ENCODE measurements around the gene ADAMTSL5. TPM values are rescaled to one million over a fixed set of nuclear protein-coding genes. Genes with fewer than 3 reads are reported as not detected.
A peak's percentile ranks its signal among the peaks of the same experiment; 100 is the strongest.
"Not testable (repeated sequence)": the region's sequence is repeated elsewhere in the genome, so short reads cannot be mapped to it uniquely, and the experiment has no call there.

Gene ADAMTSL5
- polyA plus RNA-seq, 3 donors from 2014 or later, result 0.43 TPM; not detected in 2

GRCh38 chr19:1503925-1504773 is 8.7 kb downstream of the ADAMTSL5 start:
- Mint-ChIP-seq H3K36me3 (no peaks in the 10 kb centered on the region), H3K9me3 (peaks cover 0 to 3% (median 0%) of the 10 kb centered on the region in 6 donors), H3K4me1 (peaks cover 11 to 13% of the 10 kb centered on the region in 2 donors), H3K27ac (no peak overlapping the region), H3K4me3 (peak overlapping the region in 1 of 5 donors; percentile 13), H3K27me3 (ENCODE audit: low read depth in 3 of 3) (peaks cover 6 to 8% (median 8%) of the 10 kb centered on the region in 3 donors)
- no peak for DNase-seq

DNA sequence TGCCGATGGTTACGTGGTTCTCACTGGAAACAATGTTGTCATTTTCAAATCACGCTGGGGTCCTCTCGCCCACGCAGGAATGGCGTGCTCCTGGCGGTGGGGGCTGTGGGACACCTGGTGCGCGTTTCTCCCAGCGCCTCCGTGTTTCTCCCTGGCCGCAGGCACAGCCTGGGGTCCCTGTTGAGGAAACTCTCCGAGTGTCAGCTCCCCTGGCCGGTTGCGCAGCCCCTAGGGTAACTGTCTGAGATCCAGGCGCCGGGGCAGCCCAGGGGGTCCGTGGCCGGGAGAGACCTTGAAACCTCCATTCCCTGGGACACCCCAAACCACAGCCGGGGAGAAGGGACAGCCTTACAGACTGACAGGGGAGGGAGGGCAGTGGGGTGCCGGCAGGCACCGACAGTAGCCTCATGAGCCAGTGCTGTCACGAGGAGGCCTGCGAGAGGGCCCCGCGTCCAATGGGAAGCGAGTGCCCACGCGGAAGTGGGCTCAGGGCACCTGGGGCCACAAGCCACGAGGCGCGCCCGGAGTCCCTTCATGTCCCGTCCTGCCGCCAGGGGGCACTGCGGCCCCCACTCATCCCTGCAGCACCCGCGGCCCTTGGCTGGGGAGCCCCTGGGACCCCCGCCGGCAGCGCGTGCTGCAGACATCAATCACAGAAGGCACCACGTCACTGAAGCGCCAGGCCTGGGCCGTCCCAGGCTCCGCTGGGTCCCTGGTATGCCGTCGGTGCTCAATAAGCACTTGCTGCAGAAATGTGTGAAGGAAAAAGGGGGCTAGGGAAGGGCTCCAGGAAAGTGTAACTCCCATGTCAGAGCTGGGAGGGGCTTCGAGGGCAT is 9.5 kb downstream of the ADAMTSL5 start:
- H3K27me3 Mint-ChIP-seq (ENCODE audit: low read depth in 3 of 3), result peaks cover 6 to 8% (median 8%) of the 10 kb centered on the region in 3 donors
- DNase-seq, result peak; percentile 45 to 55 (median 46)
- no peak overlapping the region for H3K27ac Mint-ChIP-seq
- peaks cover 7 to 10% of the 10 kb centered on the region in 2 donors for H3K4me1 Mint-ChIP-seq
- H3K36me3 Mint-ChIP-seq, result no peaks in the 10 kb centered on the region
- H3K4me3 Mint-ChIP-seq, result no peak overlapping the region
- no peaks in the 10 kb centered on the region for H3K9me3 Mint-ChIP-seq

GRCh38 chr19:1502433-1503088 is 10.3 kb downstream of the ADAMTSL5 start:
- Mint-ChIP-seq H3K4me1 (peaks cover 3 to 5% of the 10 kb centered on the region in 2 donors), H3K4me3 (no peak overlapping the region), H3K9me3 (no peaks in the 10 kb centered on the region), H3K27me3 (ENCODE audit: low read depth in 3 of 3) (peaks cover 3 to 6% (median 5%) of the 10 kb centered on the region in 3 donors), H3K27ac (no peak overlapping the region), H3K36me3 (no peaks in the 10 kb centered on the region)
- no peak for DNase-seq

GRCh38 chr19:1501200-1501595 is 11.6 kb downstream of the ADAMTSL5 start:
- Mint-ChIP-seq H3K4me3 (no peak overlapping the region), H3K4me1 (peaks cover 0 to 4% of the 10 kb centered on the region in 2 donors), H3K27ac (no peak overlapping the region), H3K9me3 (no peaks in the 10 kb centered on the region), H3K27me3 (ENCODE audit: low read depth in 3 of 3) (peaks cover 2 to 5% (median 5%) of the 10 kb centered on the region in 3 donors), H3K36me3 (no peaks in the 10 kb centered on the region)
- DNase-seq, result no peak

DNA sequence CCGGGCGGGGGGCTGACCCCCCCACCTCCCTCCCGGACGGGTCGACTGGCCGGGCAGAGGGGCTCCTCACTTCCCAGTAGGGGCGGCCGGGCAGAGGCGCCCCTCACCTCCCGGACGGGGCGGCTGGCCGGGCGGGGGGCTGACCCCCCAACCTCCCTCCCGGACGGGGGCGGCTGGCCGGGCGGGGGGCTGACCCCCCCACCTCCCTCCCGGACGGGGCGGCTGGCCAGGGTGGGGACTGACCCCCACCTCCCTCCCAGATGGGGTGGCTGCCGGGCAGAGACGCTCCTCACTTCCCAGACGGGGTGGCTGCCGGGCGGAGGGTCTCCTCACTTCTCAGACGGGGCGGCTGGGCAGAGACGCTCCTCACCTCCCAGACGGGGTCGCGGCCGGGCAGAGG is 13.6 kb downstream of the ADAMTSL5 start:
- H3K27ac Mint-ChIP-seq; H3K4me3 Mint-ChIP-seq; H3K27me3 Mint-ChIP-seq (ENCODE audit: low read depth in 3 of 3); H3K9me3 Mint-ChIP-seq; DNase-seq; H3K36me3 Mint-ChIP-seq; H3K4me1 Mint-ChIP-seq: not testable (repeated sequence)

GRCh38 chr19:1497578-1498235 is 15.1 kb downstream of the ADAMTSL5 start:
- Mint-ChIP-seq H3K27me3 (ENCODE audit: low read depth in 3 of 3) (peaks cover 0 to 5% (median under 1%) of the 10 kb centered on the region in 3 donors), H3K36me3 (no peaks in the 10 kb centered on the region), H3K4me3 (no peak overlapping the region), H3K9me3 (no peaks in the 10 kb centered on the region), H3K4me1 (no peaks in the 10 kb centered on the region), H3K27ac (no peak overlapping the region)
- no peak for DNase-seq

DNA sequence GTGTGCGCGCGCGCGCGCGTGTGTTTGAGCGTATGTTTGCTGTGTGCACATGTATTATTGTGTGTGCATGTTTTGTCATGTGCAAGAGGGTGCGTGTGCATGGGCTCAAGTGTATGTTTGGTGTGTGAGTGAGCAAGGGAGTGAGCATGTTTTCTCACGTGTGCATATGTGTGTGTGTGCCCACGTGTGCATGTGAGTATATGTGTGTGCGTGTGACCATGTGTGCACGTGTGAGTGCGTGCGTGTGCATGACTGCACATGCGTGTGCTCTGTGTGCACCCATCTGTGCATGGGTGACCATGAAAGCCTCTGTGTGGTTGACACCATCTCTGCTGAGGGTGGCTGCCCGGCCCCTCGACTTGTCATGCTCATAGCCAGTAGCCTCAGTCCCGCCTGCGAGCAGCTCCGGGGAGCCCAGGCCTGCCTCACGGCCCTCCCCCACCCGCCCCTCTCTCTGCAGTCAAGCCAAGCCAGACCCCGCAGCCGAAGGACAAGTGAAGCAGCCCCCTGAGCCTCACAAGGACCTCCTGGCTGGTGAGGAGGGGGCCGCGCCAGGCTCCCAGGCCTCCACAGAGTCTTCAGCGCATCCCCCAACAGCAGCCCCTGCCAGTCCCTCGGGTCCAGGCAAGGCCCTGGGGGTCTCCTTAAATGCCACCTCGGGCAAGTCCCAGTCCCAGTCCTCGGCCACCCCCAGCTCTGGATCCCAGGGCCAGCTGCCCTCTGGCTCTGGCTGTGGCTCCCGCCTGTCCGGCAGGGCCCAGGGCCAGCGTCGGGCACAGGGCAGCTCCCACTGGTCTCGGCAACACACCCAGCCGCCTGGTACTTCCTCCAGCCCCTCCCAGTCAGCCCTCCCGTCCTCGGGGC is 15.9 kb downstream of the ADAMTSL5 start:
- peaks cover 0 to 5% (median 0%) of the 10 kb centered on the region in 3 donors for H3K27me3 Mint-ChIP-seq (ENCODE audit: low read depth in 3 of 3)
- no peak overlapping the region for H3K4me3 Mint-ChIP-seq
- H3K4me1 Mint-ChIP-seq, result peaks cover under 1% of the 10 kb centered on the region in 2 donors
- no peaks in the 10 kb centered on the region for H3K36me3 Mint-ChIP-seq
- no peak for DNase-seq
- H3K9me3 Mint-ChIP-seq, result no peaks in the 10 kb centered on the region
- no peak overlapping the region for H3K27ac Mint-ChIP-seq

DNA sequence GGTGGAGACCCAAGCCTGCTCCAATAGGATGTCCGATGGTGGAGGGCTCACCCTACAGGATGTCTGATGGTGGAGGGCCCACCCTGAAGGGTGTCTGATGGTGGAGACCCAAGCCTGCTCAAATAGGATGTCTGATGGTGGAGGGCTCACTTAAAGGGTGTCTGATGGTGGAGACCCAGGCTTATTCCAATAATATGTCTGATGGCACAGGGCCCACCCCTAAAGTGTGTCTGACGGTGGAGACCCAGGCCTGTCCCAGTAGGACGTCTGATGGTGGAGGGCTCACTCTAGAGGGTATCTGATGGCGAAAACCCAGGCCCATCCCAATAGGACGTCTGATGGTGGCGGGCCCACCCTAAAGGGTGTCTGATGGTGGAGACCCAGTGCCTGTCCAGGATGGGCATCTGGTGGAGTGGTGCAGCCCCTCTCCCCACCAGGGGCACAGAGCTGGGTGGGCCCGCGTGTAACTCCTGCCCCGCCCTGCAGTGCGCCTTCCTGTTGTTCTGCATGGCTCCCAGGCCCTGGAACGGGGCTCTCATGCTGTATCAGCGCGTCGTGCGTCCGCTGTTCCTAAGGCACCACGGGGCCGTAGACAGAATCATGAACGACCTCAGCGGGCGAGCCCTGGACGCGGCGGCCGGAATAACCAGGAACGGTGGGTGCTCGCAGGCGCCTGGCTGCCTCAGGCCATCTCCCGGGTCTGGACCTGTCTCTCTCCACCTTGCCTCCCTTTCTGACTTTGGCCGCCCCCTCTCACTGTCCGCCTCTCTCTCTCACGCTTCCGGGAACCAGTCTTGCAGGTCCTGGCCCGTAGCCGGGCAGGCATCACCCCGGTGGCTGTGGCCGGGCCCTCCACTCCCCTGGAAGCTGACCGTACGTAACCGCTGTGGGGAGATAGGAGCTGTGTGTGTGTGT is 16.8 kb downstream of the ADAMTSL5 start:
- DNase-seq, result no peak
- H3K36me3 Mint-ChIP-seq, result no peaks in the 10 kb centered on the region
- H3K27ac Mint-ChIP-seq, result no peak overlapping the region
- H3K27me3 Mint-ChIP-seq (ENCODE audit: low read depth in 3 of 3), result peaks cover 0 to 6% (median 0%) of the 10 kb centered on the region in 3 donors
- H3K9me3 Mint-ChIP-seq, result no peaks in the 10 kb centered on the region
- peaks cover 4 to 6% of the 10 kb centered on the region in 2 donors for H3K4me1 Mint-ChIP-seq
- no peak overlapping the region for H3K4me3 Mint-ChIP-seq

GRCh38 chr19:1495051-1495798 is 17.6 kb downstream of the ADAMTSL5 start:
- DNase-seq, result no peak
- no peak overlapping the region for H3K4me3 Mint-ChIP-seq
- peaks cover 6 to 9% (median 6%) of the 10 kb centered on the region in 3 donors for H3K27me3 Mint-ChIP-seq (ENCODE audit: low read depth in 3 of 3)
- H3K27ac Mint-ChIP-seq, result no peak overlapping the region
- no peaks in the 10 kb centered on the region for H3K9me3 Mint-ChIP-seq
- peaks cover 7 to 11% of the 10 kb centered on the region in 2 donors for H3K4me1 Mint-ChIP-seq
- H3K36me3 Mint-ChIP-seq, result no peaks in the 10 kb centered on the region

DNA sequence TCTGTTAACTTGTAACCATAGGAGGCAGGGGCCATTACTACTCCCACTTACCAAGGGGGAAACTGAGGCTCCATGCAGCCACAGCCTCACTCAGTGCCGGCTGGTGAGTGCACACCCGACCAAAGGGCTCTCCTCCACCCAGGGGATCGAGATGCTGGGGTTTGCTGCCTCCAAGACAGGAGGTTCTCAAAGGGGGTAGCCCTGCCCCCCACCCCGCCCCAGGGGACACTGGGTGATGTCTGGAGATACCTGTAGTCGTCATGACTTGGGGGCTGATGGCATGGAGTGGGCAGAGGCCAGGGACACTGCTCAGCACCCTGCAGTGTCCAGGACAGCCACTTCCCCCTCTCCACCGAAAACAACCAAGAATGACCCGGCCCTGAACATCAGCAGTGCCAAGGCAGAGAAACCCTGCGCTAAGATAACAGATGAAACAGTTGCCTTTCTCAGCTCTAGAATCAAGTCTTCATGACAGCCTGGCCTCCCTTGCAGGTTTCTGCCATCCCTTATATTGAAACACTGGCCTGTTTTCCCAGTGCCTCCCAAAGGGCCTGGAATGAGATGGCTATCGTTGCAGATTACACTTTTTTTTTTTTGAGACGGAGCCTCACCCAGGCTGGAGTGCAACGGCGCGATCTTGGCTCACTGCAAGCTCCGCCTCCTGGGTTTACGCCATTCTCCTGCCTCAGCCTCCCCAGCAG is 18.6 kb downstream of the ADAMTSL5 start:
- Mint-ChIP-seq H3K27ac (no peak overlapping the region), H3K36me3 (no peaks in the 10 kb centered on the region), H3K27me3 (ENCODE audit: low read depth in 3 of 3) (peaks cover 6 to 9% (median 6%) of the 10 kb centered on the region in 3 donors), H3K4me1 (peaks cover 12 to 13% of the 10 kb centered on the region in 2 donors), H3K9me3 (no peaks in the 10 kb centered on the region), H3K4me3 (no peak overlapping the region)
- no peak for DNase-seq

GRCh38 chr19:1492474-1493006 is 20.3 kb downstream of the ADAMTSL5 start:
- H3K27ac Mint-ChIP-seq, result peak overlapping the region in 1 of 6 donors; percentile 55
- peak overlapping the region in 4 of 5 donors; percentile 21 to 82 (median 54) for H3K4me3 Mint-ChIP-seq
- no peak for DNase-seq
- H3K9me3 Mint-ChIP-seq, result no peaks in the 10 kb centered on the region
- H3K4me1 Mint-ChIP-seq, result peaks cover 12 to 14% of the 10 kb centered on the region in 2 donors
- no peaks in the 10 kb centered on the region for H3K36me3 Mint-ChIP-seq
- peaks cover 6 to 9% (median 6%) of the 10 kb centered on the region in 3 donors for H3K27me3 Mint-ChIP-seq (ENCODE audit: low read depth in 3 of 3)

Data from immature natural killer cell (primary cell).